ENCODE data around the gene NDUFB10.

The NDUFB10 gene

DNA sequence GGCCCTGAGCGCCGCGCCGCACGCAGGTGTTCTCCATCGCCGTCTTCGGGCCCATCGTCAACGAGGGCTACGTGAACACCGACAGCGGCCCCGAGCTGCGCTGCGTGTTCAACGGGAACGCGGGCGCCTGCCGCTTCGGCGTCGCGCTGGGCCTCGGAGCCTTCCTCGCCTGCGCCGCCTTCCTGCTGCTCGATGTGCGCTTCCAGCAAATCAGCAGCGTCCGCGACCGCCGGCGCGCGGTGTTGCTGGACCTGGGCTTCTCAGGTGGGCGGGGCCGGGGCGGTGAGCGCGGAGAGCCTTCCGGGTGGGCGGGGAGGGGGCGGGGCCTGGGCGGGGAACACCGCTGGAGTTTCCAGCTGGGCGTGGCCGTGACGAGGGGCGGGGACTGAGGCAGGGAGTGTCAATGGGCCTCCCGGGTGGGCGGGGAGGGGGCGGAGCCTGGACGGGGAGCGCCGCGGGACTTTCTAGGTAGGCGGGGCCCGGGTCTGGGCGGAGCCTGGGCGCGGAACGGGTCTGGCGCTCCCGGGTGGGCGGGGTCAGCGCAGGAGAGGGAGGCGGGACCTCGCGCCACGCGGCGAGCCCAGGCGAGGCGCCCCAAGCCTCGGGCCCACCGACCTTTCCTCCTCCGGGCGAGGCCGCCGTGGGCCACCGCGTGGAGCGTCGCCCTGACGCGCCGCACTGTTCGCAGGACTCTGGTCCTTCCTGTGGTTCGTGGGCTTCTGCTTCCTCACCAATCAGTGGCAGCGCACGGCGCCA is 32.8 kb downstream of the NDUFB10 start:
- Histone ChIP-seq H3K4me1 (ENCODE audit: insufficient read depth, insufficient read length) (peaks cover 29% of the 10 kb centered on the region), H3K27me3 (ENCODE audit: insufficient read depth, insufficient read length) (peaks cover 28% of the 10 kb centered on the region), H3K4me3 (ENCODE audit: insufficient read length, low read depth) (peak overlapping the region; percentile 85), H3K9ac (ENCODE audit: insufficient read length, low read depth) (peak overlapping the region; percentile 91), H3K9me3 (ENCODE audit: insufficient read depth, low read length) (no peaks in the 10 kb centered on the region), H3K36me3 (ENCODE audit: insufficient read depth, insufficient read length, low read length) (peaks cover 29% of the 10 kb centered on the region)
- TF ChIP-seq ZNF274 (IDR thresholded peaks at IDR 0.05; ENCODE audit: low read depth, low read length) = no peak
- no peak for TF ChIP-seq SUZ12 (IDR thresholded peaks at IDR 0.05; ENCODE audit: extremely low read depth, insufficient read depth, insufficient read length)
- no peak for TF ChIP-seq YY1 (IDR thresholded peaks at IDR 0.05; ENCODE audit: insufficient read depth, insufficient read length)
- DNase-seq (ENCODE audit: low read depth, low spot score) = peak; percentile 90

DNA sequence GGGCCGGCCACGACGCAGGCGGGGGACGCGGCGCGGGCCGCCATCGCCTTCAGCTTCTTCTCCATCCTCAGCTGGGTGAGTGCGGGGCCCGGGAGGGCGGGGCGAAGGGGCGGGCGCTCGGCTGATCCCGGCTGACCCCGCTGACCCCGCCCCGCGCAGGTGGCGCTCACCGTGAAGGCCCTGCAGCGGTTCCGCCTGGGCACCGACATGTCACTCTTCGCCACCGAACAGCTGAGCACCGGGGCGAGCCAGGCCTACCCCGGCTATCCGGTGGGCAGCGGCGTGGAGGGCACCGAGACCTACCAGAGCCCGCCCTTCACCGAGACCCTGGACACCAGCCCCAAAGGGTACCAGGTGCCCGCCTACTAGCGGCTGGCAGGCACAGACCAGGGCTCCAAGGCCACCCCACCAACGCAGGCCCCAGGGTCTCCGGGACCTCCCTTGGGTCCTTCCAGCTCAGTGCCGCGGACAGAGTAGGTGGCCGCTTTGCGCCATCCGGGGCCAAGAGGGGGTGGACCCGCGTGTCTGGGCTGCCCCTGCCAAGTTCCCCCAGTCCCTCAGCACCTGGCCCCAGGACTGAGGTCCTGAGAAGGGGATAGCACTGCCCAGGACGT is 33.5 kb downstream of the NDUFB10 start:
- TF ChIP-seq ZNF274 (IDR thresholded peaks at IDR 0.05; ENCODE audit: low read depth, low read length) (no peak), SUZ12 (IDR thresholded peaks at IDR 0.05; ENCODE audit: extremely low read depth, insufficient read depth, insufficient read length) (no peak), YY1 (IDR thresholded peaks at IDR 0.05; ENCODE audit: insufficient read depth, insufficient read length) (no peak)
- Histone ChIP-seq H3K9ac (ENCODE audit: insufficient read length, low read depth) (peak overlapping the region; percentile 91), H3K36me3 (ENCODE audit: insufficient read depth, insufficient read length, low read length) (peaks cover 32% of the 10 kb centered on the region), H3K27me3 (ENCODE audit: insufficient read depth, insufficient read length) (peaks cover 28% of the 10 kb centered on the region), H3K4me1 (ENCODE audit: insufficient read depth, insufficient read length) (peaks cover 29% of the 10 kb centered on the region), H3K9me3 (ENCODE audit: insufficient read depth, low read length) (no peaks in the 10 kb centered on the region), H3K4me3 (ENCODE audit: insufficient read length, low read depth) (peak overlapping the region; percentile 85)
- DNase-seq (ENCODE audit: low read depth, low spot score) = no peak

DNA sequence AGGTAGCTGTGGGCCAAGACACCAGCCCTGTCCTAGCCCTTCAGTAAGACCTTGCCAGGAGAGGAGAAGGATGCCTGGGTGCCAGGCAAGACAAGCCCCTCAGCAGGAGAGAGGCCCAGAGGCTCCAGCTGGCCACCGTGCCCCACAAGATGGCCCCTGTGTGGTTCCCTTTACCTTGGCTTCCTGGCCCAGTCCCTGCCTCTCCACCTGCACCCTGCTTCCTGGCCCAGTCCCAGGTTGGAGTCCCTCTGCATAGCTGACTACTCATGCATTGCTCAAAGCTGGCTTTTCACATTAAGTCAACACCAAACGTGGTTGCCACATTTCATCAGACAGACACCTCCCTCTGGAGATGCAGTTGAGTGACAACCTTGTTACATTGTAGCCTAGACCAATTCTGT is 34.4 kb downstream of the NDUFB10 start:
- Histone ChIP-seq H3K4me1 (ENCODE audit: insufficient read depth, insufficient read length) (peaks cover 29% of the 10 kb centered on the region), H3K9me3 (ENCODE audit: insufficient read depth, low read length) (no peaks in the 10 kb centered on the region), H3K27me3 (ENCODE audit: insufficient read depth, insufficient read length) (peaks cover 25% of the 10 kb centered on the region), H3K9ac (ENCODE audit: insufficient read length, low read depth) (no peak overlapping the region), H3K4me3 (ENCODE audit: insufficient read length, low read depth) (peak overlapping the region; percentile 85), H3K36me3 (ENCODE audit: insufficient read depth, insufficient read length, low read length) (peaks cover 35% of the 10 kb centered on the region)
- no peak for DNase-seq (ENCODE audit: low read depth, low spot score)
- no peak for TF ChIP-seq SUZ12 (IDR thresholded peaks at IDR 0.05; ENCODE audit: extremely low read depth, insufficient read depth, insufficient read length)
- no peak for TF ChIP-seq YY1 (IDR thresholded peaks at IDR 0.05; ENCODE audit: insufficient read depth, insufficient read length)
- TF ChIP-seq ZNF274 (IDR thresholded peaks at IDR 0.05; ENCODE audit: low read depth, low read length) = no peak

DNA sequence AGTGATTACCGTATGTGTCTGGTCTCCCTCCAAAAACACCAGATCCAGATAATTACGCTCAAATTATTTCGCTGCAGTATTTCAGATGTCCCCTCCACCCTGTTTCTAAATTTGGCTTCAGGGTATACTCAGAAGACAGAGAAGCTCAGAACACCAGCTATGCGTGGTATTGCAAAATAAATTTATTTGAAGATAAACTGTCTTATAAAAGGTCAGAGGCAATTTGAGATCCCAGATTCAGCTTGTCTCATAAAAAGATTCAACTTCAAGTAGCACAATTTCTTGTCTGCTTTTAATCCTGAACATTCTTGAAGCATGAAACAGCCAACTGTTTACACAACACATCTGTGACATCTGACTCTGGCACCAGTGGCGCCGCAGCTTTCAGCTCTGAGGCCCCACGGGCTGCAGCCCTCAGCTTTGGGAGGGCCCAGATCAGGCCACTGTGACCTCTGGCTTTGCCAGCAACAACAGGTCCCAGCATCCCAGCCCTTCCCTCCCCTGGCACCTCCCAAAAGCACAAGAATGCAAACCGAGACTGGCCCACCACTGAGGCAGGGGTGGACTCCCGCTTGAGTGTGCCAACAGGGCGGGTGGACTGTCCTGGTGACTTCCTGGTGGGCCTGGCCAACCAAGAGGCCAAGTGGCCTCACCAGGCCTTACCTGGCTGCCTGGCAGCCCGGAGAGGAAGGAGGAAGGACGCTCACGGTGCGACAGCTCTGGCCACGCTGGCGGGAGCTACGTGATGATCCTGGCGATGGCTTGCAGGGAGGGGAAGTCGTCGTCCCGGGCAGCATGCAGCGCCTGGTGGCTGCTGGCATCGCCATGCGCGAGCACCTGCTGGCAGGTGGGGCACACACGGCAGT is 38.4 kb downstream of the NDUFB10 start:
- H3K27me3 ChIP-seq (ENCODE audit: insufficient read depth, insufficient read length) = no peaks in the 10 kb centered on the region
- peaks cover 75% of the 10 kb centered on the region for H3K36me3 ChIP-seq (ENCODE audit: insufficient read depth, insufficient read length, low read length)
- TF ChIP-seq ZNF274 (IDR thresholded peaks at IDR 0.05; ENCODE audit: low read depth, low read length) = no peak
- no peak for TF ChIP-seq SUZ12 (IDR thresholded peaks at IDR 0.05; ENCODE audit: extremely low read depth, insufficient read depth, insufficient read length)
- no peak for TF ChIP-seq YY1 (IDR thresholded peaks at IDR 0.05; ENCODE audit: insufficient read depth, insufficient read length)
- no peaks in the 10 kb centered on the region for H3K9me3 ChIP-seq (ENCODE audit: insufficient read depth, low read length)
- no peak overlapping the region for H3K4me3 ChIP-seq (ENCODE audit: insufficient read length, low read depth)
- DNase-seq (ENCODE audit: low read depth, low spot score) = no peak
- peaks cover 16% of the 10 kb centered on the region for H3K4me1 ChIP-seq (ENCODE audit: insufficient read depth, insufficient read length)
- no peak overlapping the region for H3K9ac ChIP-seq (ENCODE audit: insufficient read length, low read depth)

DNA sequence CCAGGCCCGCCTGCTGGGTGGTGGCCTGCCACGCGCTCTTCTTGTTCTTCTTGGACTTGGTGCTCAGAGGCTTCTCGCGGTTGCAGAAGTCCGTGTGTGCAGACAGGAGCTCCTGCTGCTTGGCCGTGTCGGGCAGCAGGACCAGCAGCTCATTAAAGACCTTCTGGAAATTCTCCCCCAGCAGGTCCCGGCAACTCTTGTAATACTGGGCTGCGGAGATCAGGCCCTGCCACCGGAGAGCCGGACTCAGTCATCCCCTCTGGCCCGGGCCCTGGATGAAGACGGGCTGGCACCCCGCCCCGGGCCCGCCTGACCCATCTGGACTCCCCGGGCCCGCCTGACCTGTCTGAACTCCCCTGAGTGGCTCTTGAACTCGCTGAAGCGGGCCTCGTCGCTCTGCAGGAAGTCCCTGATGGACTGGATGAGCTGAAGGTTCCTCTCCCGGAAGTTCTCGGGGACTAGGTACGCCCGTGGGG is 39.1 kb downstream of the NDUFB10 start:
- no peak overlapping the region for H3K4me3 ChIP-seq (ENCODE audit: insufficient read length, low read depth)
- H3K9ac ChIP-seq (ENCODE audit: insufficient read length, low read depth) = no peak overlapping the region
- DNase-seq (ENCODE audit: low read depth, low spot score) = no peak
- H3K9me3 ChIP-seq (ENCODE audit: insufficient read depth, low read length) = no peaks in the 10 kb centered on the region
- no peaks in the 10 kb centered on the region for H3K27me3 ChIP-seq (ENCODE audit: insufficient read depth, insufficient read length)
- H3K4me1 ChIP-seq (ENCODE audit: insufficient read depth, insufficient read length) = peaks cover 12% of the 10 kb centered on the region
- TF ChIP-seq SUZ12 (IDR thresholded peaks at IDR 0.05; ENCODE audit: extremely low read depth, insufficient read depth, insufficient read length) (no peak), YY1 (IDR thresholded peaks at IDR 0.05; ENCODE audit: insufficient read depth, insufficient read length) (no peak), ZNF274 (IDR thresholded peaks at IDR 0.05; ENCODE audit: low read depth, low read length) (no peak)
- peaks cover 79% of the 10 kb centered on the region for H3K36me3 ChIP-seq (ENCODE audit: insufficient read depth, insufficient read length, low read length)

DNA sequence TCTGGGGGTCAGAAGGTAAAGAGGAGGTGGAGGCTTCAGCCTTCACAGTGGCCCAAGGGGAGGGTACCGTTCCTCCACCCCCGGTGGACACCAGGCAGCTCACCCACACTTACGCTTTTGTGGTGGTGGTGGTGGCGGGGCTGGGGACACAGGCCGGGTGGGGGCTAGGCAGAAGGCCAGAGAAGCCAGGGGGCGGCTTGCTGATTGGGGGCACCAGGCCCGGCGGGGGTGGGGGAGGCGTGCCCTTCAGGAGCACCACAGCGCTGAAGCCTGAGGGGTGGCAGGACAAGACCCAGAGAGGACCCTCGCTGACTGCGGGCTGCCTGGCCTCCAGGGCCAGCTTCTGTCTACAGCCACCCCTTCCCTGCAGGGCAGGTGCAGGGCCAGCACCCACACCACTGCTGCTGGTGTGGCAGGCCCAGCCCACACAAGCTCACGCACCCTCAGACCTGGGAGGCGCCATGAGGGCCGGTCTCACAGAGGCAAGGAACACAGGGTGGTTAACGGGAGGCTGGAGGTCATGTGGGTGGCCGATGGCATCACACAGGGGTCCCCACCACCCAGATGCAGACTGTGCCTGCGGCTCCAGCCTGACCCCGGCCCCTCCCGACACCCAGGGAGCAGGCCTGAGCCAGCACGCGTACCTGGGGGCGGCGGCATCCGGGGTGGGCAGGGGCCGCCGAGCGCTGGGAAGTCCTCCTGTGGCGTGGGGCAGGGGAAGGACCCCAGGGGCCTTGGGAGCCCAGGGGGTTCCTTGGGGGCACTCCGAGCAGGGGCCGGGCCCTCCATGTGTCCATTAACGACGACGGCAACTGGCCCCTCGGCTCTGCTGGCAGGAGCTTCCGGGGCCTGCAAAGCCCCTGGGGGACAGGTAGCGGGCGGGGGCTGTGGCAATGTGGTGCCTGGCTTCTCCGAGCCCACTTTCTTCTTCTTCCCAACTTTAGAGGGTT is 39.8 kb downstream of the NDUFB10 start:
- Histone ChIP-seq H3K36me3 (ENCODE audit: insufficient read depth, insufficient read length, low read length) (peaks cover 81% of the 10 kb centered on the region), H3K9ac (ENCODE audit: insufficient read length, low read depth) (no peak overlapping the region), H3K27me3 (ENCODE audit: insufficient read depth, insufficient read length) (no peaks in the 10 kb centered on the region), H3K9me3 (ENCODE audit: insufficient read depth, low read length) (no peaks in the 10 kb centered on the region), H3K4me1 (ENCODE audit: insufficient read depth, insufficient read length) (peaks cover 10% of the 10 kb centered on the region), H3K4me3 (ENCODE audit: insufficient read length, low read depth) (no peak overlapping the region)
- DNase-seq (ENCODE audit: low read depth, low spot score) = no peak
- TF ChIP-seq YY1 (IDR thresholded peaks at IDR 0.05; ENCODE audit: insufficient read depth, insufficient read length) = no peak
- no peak for TF ChIP-seq SUZ12 (IDR thresholded peaks at IDR 0.05; ENCODE audit: extremely low read depth, insufficient read depth, insufficient read length)
- TF ChIP-seq ZNF274 (IDR thresholded peaks at IDR 0.05; ENCODE audit: low read depth, low read length) = no peak

Data from NT2/D1 (cell line).